Muscle layer of duodenum (tissue), 2 donors: ENCODE results near the gene MAPK12.
A peak's percentile ranks its signal among the peaks of the same experiment; 100 is the strongest.

Experiments used
- H3K27ac ChIP-seq: one replicate; pipeline ENCODE4 v1.7.0; 2013; ENCODE audit warnings: mild to moderate bottlenecking, low read length
- H3K27me3 ChIP-seq: one replicate; pipeline ENCODE4 v1.7.0; 2013; ENCODE audit warnings: low read depth, mild to moderate bottlenecking, control low read depth, low read length
- H3K36me3 ChIP-seq, 2 donors: one replicate each; pipeline ENCODE4 v1.7.0; 2013; ENCODE audit warnings: low read length in 2 of 2, control low read depth in 1 of 2, mild to moderate bottlenecking in 1 of 2; ENCODE audit not compliant: insufficient read depth in 2 of 2, control insufficient read depth in 1 of 2
- H3K4me1 ChIP-seq, 2 donors: one replicate each; pipeline ENCODE4 v1.7.0; 2013; ENCODE audit warnings: low read length in 2 of 2, mild to moderate bottlenecking in 2 of 2, control low read depth in 1 of 2, moderate library complexity in 1 of 2; ENCODE audit not compliant: insufficient read depth in 2 of 2, control insufficient read depth in 1 of 2
- H3K4me3 ChIP-seq, 2 donors: one replicate each; pipeline ENCODE4 v1.7.0; 2013; ENCODE audit warnings: low read length in 2 of 2, low read depth in 1 of 2, mild to moderate bottlenecking in 1 of 2
- H3K9me3 ChIP-seq, 2 donors: one replicate each; pipeline ENCODE4 v1.7.0; 2013; ENCODE audit warnings: low read length in 2 of 2, control low read depth in 1 of 2, mild to moderate bottlenecking in 1 of 2; ENCODE audit not compliant: control insufficient read depth in 1 of 2
- donor health status: healthy.

MAPK12 gene

DNA sequence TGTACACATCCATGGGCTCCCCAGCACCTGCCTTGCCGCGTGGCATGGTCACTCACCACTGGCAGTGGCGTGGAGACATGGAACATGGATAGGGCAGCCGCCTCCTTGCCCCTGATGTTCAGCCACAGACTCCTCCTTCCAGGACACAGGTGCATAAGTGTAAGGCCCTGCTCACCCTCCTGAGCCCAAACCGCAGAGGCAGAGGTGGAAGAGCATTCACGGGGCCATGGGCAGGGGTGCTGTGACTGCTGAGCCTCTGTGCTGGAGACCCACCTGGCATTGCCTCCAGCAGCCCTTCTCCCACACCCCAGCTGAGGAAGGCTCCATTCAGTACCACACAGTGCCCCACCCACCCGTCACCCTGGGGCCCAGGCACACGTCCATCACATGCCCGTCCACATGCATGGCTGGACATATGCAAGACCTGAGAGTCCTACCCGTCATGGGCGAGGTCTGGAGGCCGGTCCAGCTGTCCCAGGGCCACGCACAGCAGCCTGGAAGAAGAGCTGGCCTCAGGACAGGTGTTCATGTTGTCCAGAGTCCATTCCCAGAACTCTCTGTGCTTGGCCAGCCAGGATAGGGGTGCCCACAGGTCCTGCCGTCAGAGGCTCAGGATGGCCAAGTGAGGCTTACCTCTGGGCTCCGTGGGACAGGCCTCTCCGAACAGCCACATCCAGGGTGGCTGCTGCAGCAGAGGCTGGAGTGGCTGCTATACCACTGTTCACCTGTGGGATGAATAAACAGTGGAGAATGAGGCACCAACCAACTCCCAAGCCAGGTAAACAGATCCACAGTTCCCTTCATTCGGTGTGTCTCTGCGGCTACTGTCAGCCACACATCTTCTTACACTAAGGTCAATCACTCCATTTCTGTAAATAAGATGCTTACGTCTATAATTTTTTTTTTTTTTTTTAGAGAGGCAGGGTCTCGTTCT is 15.0 kb downstream of the MAPK12 start:
- Histone ChIP-seq H3K27me3 (no peaks in the 10 kb centered on the region), H3K9me3 (no peaks in the 10 kb centered on the region), H3K36me3 (peaks cover 8 to 19% of the 10 kb centered on the region in 2 donors), H3K4me3 (peak overlapping the region in 1 of 2 donors; percentile 98), H3K27ac (peak overlapping the region; percentile 63), H3K4me1 (peaks cover 8 to 51% of the 10 kb centered on the region in 2 donors)

DNA sequence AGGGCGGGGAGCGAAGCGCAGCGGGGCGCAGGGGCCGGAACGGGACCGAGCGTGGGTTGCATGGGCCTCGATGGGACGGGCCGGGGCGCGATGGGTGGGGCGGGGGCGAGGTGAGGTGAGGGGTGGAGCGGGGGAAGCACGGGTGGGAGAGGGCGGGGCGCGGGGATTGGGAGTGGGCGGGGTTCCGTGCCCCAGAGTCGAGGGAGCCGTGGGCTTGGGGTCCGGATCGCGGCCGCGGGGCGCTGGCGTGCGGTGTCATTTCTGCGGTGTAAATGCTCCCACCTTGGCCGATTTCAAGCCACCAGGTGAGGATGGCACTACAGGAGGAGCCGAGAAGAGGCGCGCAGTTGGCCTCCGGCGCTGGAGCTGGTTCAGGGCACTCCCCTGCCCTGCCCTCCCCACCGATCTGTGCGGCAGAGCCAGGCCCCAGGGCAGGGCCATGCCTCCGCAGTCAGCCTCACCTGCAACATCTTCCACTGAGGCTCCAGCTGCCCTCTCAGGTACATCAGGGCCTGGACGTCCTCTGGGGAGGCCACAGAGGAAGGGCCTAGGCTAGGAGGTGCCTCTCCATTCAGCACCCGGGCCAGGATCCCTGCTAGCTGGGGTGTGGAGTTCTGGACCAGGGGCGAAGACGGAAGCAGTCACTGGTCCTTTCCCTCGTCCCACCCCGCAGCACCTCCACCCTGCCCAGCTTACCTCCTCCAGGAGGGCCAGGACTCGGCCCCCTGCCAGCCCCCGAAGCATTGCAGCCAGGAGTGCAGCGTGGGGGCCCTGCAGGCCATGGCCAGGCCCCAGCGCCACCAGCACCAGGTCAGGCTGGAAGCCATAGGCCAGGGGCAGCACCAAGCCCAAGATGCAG is 16.0 kb downstream of the MAPK12 start:
- Histone ChIP-seq H3K4me3 (peak overlapping the region; percentile 88 to 98), H3K9me3 (no peaks in the 10 kb centered on the region), H3K36me3 (peaks cover 8 to 19% of the 10 kb centered on the region in 2 donors), H3K27me3 (no peaks in the 10 kb centered on the region), H3K27ac (peak overlapping the region; percentile 89), H3K4me1 (peaks cover 8 to 51% of the 10 kb centered on the region in 2 donors)

DNA sequence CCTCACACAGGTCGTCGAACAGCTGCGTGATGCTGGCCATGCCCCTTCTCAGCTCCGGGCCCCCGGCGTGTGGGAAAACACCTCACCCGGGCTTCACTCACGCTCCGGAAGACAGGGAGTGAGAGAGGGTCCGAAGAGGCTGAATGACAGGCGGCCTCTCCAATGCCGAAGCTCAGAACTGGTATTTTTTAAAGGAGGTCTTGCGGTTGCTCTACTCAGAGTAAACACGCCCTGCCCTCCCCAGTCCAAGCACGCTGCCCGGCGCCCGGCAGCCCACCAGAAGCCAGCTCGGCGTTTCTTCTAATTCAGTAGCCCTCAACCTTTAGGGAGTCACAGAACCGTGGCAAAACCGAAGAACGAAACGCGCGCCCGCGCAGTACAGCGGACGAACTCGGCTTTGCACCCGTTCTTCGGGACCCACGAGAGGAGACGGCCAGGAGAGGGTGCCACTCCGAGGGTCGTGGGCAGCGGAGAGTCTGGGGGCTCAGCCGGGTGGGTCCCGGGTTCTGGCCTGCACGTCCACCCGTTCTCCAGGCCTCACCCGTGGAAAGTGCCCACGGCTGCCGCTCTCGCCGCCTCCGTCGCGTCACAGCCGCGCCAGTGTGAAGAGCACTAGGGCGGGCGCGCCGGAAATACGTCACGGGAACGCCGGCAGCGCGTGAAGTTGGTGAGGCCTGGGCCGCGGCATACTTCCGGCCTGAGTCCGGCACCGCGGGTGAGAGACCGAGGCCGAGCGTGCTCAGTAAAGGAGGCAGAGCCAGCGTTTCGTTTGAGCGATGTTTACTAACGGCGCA is 16.9 kb downstream of the MAPK12 start, which contains the start of gene TUBGCP6:
TSS of gene TUBGCP6 (minus strand) at position 604 of the 794 bp plus-strand sequence. CDS start at position 40, 564 bp downstream.
- Histone ChIP-seq H3K36me3 (peaks cover 8 to 27% of the 10 kb centered on the region in 2 donors), H3K27ac (peak within 1 kb of the TSS; percentile 89), H3K9me3 (no peaks in the 10 kb centered on the region), H3K4me3 (peak within 1 kb of the TSS; percentile 88 to 98), H3K4me1 (peaks cover 8 to 43% of the 10 kb centered on the region in 2 donors), H3K27me3 (no peaks in the 10 kb centered on the region)

DNA sequence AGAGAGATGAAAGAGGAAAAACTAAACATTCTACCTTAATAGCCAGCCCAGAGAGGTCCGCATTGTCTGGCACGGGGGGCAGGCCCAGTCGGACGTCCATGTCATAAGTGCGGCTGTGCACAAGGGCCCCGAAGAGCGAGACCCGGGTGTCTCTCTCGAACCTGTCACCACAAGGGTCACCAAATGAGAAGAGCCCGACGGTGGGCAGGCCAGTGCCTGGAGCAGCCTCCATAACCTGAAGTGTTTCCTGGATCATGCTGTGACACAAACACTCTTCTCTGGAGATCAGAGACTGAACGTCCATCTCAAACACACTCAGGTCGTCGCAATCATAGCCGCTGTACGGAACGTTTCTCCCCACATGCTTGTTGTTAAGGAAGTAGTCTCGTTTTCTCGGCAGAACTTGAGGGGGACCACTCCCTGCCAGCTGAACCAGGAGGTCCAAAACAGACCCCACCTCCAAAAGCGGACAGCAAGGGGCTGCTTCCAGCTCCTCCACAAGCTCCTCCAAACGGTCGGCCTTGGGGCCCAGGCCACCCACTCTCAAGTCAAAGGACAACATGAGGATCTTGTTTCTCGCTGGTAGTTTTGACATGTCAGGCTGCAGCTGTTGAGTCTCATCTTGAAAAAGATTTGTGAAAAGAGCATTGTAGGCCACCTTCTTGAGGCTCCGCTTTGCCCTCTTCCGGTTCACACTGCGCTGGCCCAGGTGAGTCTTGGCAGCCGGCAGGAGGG is 17.6 kb downstream of the MAPK12 start:
- Histone ChIP-seq H3K9me3 (no peaks in the 10 kb centered on the region), H3K27ac (peak overlapping the region; percentile 89), H3K27me3 (no peaks in the 10 kb centered on the region), H3K4me1 (peaks cover 8 to 40% of the 10 kb centered on the region in 2 donors), H3K36me3 (peaks cover 8 to 32% of the 10 kb centered on the region in 2 donors), H3K4me3 (peak overlapping the region; percentile 88 to 98)

GRCh38 chr22:50242406-50242949 is 19.0 kb downstream of the MAPK12 start:
- Histone ChIP-seq H3K4me3 (peak overlapping the region; percentile 42 to 98), H3K27ac (no peak overlapping the region), H3K27me3 (no peaks in the 10 kb centered on the region), H3K36me3 (peaks cover 8 to 30% of the 10 kb centered on the region in 2 donors), H3K9me3 (no peaks in the 10 kb centered on the region), H3K4me1 (peaks cover 8 to 42% of the 10 kb centered on the region in 2 donors)

GRCh38 chr22:50238755-50239154 is 22.7 kb downstream of the MAPK12 start:
- Histone ChIP-seq H3K27me3 (no peaks in the 10 kb centered on the region), H3K27ac (no peak overlapping the region), H3K4me1 (peaks cover 7 to 29% of the 10 kb centered on the region in 2 donors), H3K9me3 (no peaks in the 10 kb centered on the region), H3K36me3 (peaks cover 0 to 29% of the 10 kb centered on the region in 2 donors), H3K4me3 (no peak overlapping the region)

GRCh38 chr22:50236731-50237409 is 24.6 kb downstream of the MAPK12 start:
- no peak overlapping the region for H3K4me3 ChIP-seq
- no peaks in the 10 kb centered on the region for H3K27me3 ChIP-seq
- peaks cover 0 to 13% of the 10 kb centered on the region in 2 donors for H3K4me1 ChIP-seq
- H3K27ac ChIP-seq: no peak overlapping the region
- H3K36me3 ChIP-seq: peaks cover 0 to 48% of the 10 kb centered on the region in 2 donors
- H3K9me3 ChIP-seq: no peaks in the 10 kb centered on the region

- H3K4me1 ChIP-seq: peaks cover 0 to 3% of the 10 kb centered on the region in 2 donors
- H3K36me3 ChIP-seq: peaks cover 5 to 49% of the 10 kb centered on the region in 2 donors
- no peak overlapping the region for H3K27ac ChIP-seq
- no peaks in the 10 kb centered on the region for H3K27me3 ChIP-seq
- no peaks in the 10 kb centered on the region for H3K9me3 ChIP-seq
- H3K4me3 ChIP-seq: no peak overlapping the region
These were observed 28.3 kb downstream of the MAPK12 start for GRCh38 chr22:50233223-50233622.

- peaks cover 5 to 51% of the 10 kb centered on the region in 2 donors for H3K36me3 ChIP-seq
- no peak overlapping the region for H3K27ac ChIP-seq
- no peak overlapping the region for H3K4me3 ChIP-seq
These were observed 28.9 kb downstream of the MAPK12 start for GRCh38 chr22:50232481-50233151.

More at GRCh38 chr22:50232481-50233151, 28.9 kb downstream of the MAPK12 start:
- Histone ChIP-seq H3K4me1 (peaks cover 0 to 3% of the 10 kb centered on the region in 2 donors), H3K27me3 (no peaks in the 10 kb centered on the region), H3K9me3 (no peaks in the 10 kb centered on the region)
